Hematopoietic multipotent progenitor cell treated with erythropoietin and hydrocortisone succinate and interleukin-3 and kit ligand, for 17 days (in vitro differentiated cells): ENCODE results near the gene MARCHF9.
"Not testable (repeated sequence)": the region's sequence is repeated elsewhere in the genome, so short reads cannot be mapped to it uniquely, and the experiment has no call there.

ENCODE experiments used
- DNase-seq: peaks from one replicate; pipeline ENCODE4 v3.0.0-alpha.2; 2015; ENCODE audit warnings: low spot score

The MARCHF9 gene, protein sequence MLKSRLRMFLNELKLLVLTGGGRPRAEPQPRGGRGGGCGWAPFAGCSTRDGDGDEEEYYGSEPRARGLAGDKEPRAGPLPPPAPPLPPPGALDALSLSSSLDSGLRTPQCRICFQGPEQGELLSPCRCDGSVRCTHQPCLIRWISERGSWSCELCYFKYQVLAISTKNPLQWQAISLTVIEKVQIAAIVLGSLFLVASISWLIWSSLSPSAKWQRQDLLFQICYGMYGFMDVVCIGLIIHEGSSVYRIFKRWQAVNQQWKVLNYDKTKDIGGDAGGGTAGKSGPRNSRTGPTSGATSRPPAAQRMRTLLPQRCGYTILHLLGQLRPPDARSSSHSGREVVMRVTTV

DNA sequence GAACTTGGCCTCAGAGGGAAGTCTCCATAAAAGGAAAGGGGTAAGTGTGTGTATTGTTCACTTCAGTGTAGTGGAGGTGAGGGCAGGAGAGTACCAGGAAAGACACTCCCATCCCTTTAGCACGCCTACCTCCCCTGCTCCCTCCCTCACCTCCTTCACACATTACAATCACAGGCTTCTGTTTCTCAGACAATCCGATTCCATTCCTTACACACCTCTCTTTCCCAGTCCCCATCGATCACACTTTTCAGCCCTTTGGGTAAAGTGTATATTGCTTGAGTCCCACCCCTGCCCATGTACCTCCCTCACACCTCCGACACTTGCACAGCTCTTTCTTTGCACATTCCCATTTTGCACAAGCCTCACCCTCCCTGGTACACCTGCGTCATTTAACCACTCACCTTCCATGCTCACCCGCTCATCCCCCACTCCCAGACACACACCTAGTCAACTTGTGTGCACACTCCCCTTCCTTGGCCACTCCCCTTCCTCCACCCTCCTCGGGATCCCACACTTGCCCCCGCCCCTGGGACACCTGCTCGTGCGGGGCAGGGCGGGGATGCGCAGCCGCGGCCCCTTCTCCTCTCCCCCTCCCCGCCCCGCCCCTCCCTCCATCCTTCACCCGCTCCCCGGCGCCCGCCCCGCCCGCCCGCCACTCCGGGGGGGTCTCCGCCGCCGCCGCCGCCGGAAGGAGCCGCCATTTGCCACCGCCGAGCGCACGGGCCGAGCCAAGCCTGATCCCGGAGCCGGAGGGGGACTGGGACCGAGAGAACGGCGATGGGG is at the start of gene MARCHF9:
MARCHF9 (plus strand) TSS at position 693 of the 783 bp plus-strand sequence. CDS start 426 bp downstream, outside the sequence.
- DNase-seq: peak; percentile 82

DNA sequence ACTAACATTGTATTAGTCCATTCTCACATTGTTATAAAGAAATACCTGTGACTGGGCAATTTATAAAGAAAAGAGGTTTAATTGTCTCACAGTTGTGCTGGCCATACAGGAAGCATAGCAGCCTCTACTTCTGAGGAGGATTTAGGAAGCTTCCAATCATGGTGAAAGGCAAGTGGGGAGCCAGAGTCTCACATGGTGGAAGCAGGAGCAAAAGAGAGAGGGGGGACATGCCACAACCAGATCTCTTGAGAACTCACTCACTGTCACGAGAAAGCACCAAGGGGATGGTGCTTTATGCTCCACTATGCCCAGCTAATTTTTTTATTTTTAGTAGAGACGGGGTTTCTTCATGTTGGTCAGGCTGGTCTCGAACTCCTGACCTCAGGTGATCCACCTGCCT is 47.7 kb upstream of the MARCHF9 start:
- DNase-seq: no peak

DNA sequence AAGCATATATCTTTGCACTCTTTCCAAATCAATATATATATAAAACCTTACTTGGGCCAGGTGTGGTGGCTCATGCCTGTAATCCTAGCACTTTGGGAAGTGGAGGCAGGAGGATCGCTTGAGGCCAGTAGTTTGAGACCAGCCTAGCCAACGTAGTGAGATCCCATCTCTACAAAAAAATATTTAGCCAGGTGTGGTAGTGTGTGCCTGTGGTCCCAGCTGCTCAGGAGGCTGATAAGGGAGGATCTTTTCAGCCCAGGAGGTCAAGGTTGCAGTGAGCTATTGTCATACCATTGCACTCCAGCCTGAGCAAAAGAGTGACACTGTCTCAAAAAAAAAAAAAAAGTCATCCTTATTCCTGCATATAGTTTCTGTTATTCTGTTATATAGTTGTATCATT is 46.6 kb upstream of the MARCHF9 start:
- no peak for DNase-seq

DNA sequence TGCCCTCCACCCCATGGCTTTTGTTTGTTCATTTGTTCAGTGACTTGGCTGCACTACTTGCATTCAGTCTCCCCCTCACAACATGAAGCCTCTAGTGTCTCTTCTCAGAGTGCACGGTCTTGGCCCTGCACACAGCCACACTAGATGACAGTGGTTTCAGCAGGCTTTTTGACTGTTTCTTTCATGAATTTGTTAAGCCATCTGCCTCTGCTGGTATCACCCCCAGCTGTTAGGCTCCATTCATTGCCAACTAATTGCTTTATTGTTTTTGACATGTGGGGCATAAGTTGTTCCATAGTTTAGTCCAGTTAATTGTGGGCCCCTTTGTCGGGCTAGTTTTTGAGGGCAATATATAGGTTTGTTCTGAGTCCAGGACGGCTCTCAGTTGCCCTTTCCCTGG is 42.2 kb upstream of the MARCHF9 start:
- no peak for DNase-seq

DNA sequence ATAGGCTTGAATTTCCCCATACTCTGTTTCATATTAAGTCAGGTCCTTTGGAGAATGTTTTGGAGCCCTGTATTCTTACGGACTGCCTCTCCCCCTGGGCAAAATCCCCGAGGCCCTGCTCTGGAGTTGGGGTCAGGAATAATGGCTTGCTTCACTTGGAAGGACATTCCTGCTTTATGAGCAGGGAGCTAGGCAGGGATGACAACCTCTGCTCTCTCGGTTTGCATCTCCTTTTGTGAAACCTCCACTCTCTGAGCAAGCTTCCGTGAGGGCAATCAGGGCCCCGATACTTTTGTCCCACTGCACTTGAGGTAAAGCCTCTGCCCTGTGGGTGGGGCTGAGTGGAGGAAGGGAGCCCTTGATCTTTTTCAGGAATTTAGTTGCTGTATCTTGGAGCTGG is 41.7 kb upstream of the MARCHF9 start:
- DNase-seq: no peak

DNA sequence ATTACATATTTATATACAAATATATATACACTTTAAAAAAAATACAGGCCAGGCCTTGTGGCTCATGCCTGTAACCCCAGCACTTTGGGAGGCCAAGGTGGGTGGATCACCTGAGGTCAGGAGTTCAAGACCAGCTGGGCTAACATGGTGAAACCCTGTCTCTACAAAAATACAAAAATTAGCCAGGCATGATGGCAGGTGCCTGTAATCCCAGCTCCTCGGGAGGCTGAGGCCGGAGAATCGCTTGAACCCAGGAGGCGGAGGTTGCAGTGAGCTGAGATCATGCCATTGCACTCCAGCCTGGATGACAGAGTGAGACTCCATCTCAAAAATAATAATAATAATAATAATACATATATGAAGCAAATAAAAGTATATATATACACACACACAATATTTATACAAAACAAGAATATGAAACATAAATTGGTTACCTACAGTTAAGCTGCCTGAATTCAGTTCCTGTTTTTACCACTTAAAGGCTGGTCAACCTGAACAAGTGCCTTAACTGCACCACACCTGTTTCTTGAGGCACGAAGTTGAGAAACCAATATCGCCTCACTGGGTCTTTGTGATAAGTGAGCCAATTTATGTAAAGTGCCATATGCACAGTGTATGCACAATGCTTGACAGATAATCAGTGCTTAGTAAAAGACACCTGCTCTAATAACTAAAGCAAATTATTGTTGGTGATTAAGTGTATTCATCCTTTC is 39.7 kb upstream of the MARCHF9 start:
- DNase-seq: not testable (repeated sequence)

DNA sequence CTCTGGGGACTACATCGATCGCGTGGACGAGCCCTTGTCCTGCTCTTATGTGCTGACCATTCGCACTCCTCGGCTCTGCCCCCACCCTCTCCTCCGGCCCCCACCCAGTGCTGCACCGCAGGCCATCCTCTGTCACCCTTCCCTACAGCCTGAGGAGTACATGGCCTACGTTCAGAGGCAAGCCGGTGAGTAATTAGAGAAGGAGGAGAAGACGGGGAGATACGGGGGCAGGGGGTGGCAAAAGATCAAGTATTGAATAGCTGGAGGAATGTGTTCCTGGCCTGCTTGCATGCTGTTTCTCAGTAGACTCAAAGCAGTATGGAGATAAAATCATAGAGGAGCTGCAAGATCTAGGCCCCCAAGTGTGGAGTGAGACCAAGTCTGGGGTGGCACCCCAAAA is 39.1 kb upstream of the MARCHF9 start:
- no peak for DNase-seq

DNA sequence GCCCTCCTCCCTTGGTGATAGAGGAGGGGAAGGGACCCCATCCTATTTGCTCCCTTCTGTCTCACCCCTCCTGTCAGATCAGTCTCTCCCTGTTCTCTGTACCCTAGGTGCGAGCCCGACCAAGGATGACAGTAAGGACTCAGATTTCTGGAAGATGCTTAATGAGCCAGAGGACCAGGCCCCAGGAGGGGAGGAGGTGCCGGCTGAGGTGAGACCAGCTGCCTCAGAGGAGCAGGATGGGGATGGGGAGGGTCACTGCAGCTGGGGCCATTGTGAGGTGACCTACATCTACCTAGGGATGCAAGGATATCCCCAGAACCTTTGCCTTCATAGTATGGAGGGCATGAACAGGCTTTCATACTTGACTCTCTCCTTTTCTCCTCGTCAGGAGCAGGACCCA is 38.6 kb upstream of the MARCHF9 start:
- DNase-seq: no peak

DNA sequence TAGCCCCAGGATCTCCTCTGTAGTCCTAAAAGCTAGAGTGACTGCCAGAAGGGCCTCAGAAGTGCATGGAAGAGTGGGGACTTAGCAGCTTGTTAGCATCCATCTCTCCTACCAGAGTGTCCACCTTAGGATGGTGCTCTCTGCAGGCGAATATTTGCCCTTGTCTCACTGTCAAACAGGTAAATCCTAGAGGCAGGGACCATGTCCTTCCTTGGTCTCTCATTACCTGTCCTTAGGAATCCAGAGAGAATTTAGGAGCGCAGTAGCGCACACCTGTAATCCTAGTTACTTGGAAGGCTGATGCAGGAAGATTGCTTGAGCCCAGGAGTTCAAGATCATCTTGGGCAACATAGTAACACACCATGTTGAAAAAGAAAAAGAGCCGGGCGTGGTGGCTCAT is 37.8 kb upstream of the MARCHF9 start:
- no peak for DNase-seq

DNA sequence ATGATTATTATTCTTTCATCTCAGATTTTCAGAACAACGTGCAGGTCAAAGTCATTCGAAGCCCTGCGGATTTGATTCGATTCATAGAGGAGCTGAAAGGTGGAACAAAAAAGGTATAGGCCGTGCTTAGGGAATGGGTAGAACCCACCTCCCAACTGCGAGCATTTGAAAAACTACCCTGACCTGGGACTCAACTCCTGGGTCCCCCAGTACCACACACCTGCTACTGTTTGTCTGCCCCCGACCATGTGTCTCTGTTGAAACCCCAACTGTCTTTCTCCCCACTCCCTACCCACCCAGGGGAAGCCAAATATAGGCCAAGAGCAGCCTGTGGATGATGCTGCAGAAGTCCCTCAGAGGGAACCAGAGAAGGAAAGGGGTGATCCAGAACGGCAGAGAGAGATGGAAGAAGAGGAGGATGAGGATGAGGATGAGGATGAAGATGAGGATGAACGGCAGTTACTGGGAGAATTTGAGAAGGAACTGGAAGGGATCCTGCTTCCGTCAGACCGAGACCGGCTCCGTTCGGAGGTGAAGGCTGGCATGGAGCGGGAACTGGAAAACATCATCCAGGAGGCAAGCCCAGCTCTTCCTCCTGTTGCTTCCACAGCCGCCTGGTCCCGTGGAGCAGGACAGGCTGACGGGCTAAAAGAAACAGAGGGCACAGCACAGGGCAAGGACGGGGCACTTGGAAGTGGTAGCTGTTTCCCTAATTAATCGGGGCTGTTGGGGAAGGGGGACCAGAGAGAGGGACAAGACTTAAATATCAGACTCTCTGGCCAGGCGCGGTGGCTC is 36.9 kb upstream of the MARCHF9 start:
- DNase-seq: no peak

DNA sequence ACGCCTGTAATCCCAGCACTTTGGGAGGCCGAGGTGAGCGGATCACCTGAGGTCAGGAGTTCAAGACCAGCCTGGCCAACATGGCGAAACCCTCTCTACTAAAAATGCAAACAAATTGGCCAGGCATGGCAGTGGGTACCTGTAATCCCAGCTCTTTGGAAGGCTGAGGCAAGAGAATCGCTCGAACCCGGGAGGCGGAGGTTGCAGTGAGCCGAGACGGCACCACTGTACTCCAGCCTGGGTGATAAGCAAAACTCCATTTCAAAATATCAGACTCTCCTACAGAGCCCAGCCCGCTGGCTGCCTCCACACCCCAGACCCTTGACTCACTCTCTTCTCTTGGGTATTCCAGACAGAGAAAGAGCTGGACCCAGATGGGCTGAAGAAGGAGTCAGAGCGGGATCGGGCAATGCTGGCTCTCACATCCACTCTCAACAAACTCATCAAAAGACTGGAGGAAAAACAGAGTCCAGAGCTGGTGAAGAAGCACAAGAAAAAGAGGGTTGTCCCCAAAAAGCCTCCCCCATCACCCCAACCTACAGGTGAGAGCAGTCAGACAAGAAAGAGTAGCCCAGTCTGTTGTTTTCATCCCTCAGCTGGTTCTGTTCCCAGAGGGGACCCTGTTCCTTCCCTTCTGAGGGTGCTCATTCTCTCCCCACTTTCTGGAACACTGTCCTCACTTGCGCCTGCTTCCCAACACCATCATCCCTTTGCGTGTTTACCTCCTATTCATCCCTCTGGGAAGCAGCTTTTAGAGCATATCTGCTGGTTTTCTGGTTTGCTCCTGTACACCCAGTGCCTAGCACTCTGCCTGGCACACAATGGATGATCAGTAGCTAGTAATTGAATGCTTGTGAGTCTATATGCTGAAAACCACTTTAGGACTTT is 36.0 kb upstream of the MARCHF9 start:
- no peak for DNase-seq

DNA sequence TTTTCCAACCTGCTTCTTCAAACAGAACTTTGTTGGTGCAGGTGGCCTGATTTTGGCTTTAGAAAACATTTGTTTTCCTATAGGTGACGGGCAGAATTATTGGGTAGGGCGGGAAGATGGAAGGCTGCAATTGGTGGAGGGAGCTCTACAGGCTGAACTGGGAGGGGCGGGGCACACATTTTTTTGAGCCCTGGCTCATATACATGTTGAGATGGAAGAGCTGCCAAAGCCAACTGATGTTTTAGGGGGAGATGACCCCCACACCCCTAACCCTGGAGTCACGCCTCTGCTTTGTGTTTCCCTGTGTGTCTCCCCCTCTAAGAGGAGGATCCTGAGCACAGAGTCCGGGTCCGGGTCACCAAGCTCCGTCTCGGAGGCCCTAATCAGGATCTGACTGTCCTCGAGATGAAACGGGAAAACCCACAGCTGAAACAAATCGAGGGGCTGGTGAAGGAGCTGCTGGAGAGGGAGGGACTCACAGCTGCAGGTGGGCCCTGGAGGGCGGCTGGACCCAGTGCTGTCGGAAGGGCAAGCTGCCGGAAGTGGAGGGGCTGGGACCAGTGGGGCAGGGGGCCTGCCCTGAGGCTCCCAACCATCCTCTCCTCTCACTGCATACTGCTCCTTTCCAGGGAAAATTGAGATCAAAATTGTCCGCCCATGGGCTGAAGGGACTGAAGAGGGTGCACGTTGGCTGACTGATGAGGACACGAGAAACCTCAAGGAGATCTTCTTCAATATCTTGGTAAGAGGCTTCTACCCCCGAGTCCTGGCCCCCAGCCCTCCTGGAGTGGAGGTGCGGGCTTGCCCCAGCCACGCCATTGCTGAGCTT is 34.9 kb upstream of the MARCHF9 start:
- no peak for DNase-seq

DNA sequence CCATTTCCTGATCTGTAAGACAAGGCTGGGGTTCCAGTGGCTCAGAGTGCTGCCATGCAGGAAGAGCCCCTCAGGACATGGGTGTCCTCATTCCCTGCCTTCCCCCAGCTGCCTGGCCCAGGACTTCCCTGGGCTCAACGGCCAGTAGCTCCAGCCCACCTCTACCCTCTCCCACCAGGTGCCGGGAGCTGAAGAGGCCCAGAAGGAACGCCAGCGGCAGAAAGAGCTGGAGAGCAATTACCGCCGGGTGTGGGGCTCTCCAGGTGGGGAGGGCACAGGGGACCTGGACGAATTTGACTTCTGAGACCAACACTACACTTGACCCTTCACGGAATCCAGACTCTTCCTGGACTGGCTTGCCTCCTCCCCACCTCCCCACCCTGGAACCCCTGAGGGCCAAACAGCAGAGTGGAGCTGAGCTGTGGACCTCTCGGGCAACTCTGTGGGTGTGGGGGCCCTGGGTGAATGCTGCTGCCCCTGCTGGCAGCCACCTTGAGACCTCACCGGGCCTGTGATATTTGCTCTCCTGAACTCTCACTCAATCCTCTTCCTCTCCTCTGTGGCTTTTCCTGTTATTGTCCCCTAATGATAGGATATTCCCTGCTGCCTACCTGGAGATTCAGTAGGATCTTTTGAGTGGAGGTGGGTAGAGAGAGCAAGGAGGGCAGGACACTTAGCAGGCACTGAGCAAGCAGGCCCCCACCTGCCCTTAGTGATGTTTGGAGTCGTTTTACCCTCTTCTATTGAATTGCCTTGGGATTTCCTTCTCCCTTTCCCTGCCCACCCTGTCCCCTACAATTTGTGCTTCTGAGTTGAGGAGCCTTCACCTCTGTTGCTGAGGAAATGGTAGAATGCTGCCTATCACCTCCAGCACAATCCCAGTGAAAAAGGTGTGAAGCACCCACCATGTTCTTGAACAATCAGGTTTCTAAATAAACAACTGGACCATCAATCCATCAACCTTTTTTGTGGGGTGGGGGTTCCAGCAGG is 34.0 kb upstream of the MARCHF9 start:
- DNase-seq: no peak

DNA sequence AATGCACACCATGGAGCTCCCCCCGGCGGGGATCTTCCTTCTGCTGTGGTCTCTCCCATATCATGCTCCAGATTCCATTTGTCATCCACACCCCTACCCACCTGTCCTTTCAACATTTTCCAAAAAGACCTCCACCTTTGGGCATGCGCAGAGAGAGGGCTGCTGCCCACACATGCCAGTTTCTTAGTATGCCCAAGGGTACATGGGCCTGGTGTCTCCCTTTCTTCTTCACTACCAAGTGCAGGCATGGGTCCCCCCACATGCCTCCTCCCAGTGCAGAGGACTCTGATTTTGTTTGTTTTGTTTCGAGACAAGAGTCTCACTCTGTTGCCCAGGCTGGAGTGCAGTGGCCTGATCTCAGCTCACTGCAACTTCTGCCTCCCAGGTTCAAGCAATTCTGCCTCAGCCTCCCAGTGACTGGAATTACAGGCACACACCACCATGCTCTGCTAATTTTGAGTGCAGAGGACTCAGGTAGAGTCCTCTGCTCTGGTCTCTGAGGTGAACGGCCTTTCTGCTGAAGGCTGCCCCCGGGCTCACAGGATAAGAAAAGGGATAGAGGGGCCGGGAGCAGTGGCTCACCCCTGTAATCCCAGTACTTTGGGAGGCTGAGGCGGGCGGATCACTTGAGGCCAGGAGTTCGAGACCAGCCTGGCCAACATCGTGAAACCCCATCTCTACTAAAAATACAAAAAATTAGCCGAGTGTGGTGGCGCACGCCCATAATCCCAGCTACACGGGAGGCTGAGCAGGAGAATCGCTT is 32.9 kb upstream of the MARCHF9 start:
- not testable (repeated sequence) for DNase-seq

DNA sequence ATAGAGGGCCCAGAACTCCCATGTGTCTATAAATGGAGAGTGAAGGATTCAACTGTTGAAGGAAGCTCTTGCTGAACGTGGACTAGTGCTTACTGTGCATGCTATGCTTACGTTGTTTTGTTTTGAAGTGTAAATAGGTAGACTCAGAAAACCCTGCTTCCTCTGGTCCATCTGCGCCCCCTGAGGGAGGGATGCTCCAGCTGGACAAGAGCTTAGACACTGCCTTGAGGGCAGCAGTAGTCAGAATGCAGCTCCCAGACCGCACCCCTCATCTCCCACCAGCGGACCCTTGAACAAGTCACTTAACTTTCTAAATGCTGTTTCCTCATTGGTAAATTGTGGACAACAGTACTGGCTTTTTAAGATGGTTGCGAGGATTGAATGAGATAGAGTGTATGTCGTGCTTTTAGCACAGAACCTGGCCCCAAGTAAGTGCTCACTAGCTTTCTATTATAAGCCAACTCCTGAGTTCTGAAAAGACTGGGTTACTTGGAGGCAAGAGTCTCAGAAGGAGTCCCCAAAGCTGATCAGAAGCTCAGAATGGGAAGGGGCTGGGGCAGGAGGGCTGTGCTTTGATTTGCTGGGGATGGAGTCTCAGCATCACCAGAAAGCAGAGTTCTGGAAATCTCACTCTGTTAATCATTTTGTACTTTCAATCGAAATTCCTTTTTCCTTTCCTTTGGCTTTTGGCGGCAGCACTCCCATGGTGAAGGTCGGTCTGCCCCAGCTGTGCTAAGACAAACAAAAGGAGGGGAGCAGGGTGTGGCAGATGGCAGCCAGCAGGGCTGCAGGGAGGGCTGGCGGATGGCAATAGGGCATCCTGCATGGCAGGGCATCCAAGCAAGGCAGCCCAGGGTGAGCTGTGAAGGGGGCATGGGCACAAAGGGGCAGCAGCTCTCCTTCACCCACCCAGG is 31.9 kb upstream of the MARCHF9 start:
- DNase-seq: no peak

DNA sequence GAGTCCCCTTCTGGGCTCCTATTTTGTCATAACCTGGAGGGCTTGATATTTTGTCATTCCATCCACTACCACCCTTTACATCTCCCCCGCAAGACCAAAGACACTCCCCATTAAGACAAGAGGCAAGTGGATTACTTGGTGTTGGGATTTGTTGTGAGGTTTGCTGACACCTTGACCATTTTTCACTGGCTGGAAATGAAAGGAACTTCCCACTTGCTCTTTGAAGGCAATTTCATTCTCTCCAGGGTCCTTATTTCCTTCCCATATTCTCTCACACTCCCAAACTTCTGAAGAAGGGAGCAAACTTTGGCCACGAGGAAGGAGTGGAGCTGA is 31.3 kb upstream of the MARCHF9 start:
- no peak for DNase-seq
